ENCODE measurements around the gene SRXN1. TPM values are rescaled to one million over a fixed set of nuclear protein-coding genes. Genes with fewer than 3 reads are reported as not detected.

SRXN1 gene
- total RNA-seq, 1 experiment from 2014 or later: 80.8 TPM

DNA sequence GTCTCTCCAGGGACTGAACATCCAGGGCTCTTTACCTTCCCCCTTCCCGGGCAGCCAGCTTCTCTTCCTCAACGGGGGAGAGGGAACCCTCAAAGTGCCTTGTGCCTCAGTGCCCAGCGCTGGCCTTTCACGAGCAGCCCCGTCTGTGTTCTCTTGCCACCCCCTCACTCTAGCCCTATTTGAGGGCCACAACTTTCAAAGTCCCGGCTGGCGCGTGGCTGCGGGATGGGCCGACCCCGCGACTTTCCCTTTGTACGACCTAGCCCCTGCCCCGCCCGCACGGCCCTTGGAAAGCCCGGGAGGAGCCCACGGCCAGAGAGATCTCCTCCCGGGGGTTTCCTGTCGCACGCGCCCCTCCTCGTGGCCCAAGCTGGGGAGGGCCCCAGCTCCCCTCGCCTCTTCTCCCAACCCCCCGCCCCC lies 22.0 kb upstream of the SRXN1 start:
- Histone ChIP-seq H3K27ac (ENCODE audit: low read depth, low read length) (no peak overlapping the region), H3K9me3 (ENCODE audit: control insufficient read depth in 1 of 2, insufficient read depth in 1 of 2, low read depth in 1 of 2, low read length in 2 of 2) (no peaks in the 10 kb centered on the region), H3K4me2 (ENCODE audit: low read length) (peak overlapping the region; percentile 46), H3K9me2 (ENCODE audit: insufficient read depth) (no peaks in the 10 kb centered on the region), H4K20me1 (ENCODE audit: insufficient read depth) (no peaks in the 10 kb centered on the region), H3K4me3 (replicated peaks in 1 of 2; ENCODE audit: low read depth in 1 of 2, low read length in 2 of 2) (no peak overlapping the region), H3K4me1 (ENCODE audit: control insufficient read depth in 1 of 2, insufficient read depth in 2 of 2, low read length in 2 of 2) (peaks cover 9 to 10% of the 10 kb centered on the region in 2 experiments; a peak in 3 of 4 replicates), H3K36me3 (ENCODE audit: control insufficient read depth in 1 of 2, insufficient read depth in 2 of 2, low read length in 2 of 2) (no peaks in the 10 kb centered on the region), H3K79me2 (ENCODE audit: insufficient read depth, low read length) (no peaks in the 10 kb centered on the region), H3K27me3 (ENCODE audit: insufficient read depth, low read length) (peaks cover 45% of the 10 kb centered on the region), H3K9ac (ENCODE audit: low read length) (no peak overlapping the region), H2AFZ (ENCODE audit: low read depth, low read length, poor library complexity, severe bottlenecking) (no peak overlapping the region)
- intact Hi-C loops (cut with micrococcal nuclease): no loop called here
- TF ChIP-seq SRF (IDR thresholded peaks at IDR 0.05; ENCODE audit: low read depth): no peak
- TF ChIP-seq EGR1 (IDR thresholded peaks at IDR 0.05; ENCODE audit: low read depth): no peak
- TF ChIP-seq EZH2phosphoT487 (IDR thresholded peaks at IDR 0.05; ENCODE audit: borderline replicate concordance): no peak
- TF ChIP-seq CEBPB (IDR thresholded peaks at IDR 0.05; ENCODE audit: low read depth): no peak
- no peak for TF ChIP-seq JUND (IDR thresholded peaks at IDR 0.05)
- TF ChIP-seq, protein P1, sequence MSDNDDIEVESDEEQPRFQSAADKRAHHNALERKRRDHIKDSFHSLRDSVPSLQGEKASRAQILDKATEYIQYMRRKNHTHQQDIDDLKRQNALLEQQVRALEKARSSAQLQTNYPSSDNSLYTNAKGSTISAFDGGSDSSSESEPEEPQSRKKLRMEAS (IDR thresholded peaks at IDR 0.05): no peak
- TF ChIP-seq, protein P2, sequence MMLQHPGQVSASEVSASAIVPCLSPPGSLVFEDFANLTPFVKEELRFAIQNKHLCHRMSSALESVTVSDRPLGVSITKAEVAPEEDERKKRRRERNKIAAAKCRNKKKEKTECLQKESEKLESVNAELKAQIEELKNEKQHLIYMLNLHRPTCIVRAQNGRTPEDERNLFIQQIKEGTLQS (IDR thresholded peaks at IDR 0.05): no peak
- TF ChIP-seq, protein P3, sequence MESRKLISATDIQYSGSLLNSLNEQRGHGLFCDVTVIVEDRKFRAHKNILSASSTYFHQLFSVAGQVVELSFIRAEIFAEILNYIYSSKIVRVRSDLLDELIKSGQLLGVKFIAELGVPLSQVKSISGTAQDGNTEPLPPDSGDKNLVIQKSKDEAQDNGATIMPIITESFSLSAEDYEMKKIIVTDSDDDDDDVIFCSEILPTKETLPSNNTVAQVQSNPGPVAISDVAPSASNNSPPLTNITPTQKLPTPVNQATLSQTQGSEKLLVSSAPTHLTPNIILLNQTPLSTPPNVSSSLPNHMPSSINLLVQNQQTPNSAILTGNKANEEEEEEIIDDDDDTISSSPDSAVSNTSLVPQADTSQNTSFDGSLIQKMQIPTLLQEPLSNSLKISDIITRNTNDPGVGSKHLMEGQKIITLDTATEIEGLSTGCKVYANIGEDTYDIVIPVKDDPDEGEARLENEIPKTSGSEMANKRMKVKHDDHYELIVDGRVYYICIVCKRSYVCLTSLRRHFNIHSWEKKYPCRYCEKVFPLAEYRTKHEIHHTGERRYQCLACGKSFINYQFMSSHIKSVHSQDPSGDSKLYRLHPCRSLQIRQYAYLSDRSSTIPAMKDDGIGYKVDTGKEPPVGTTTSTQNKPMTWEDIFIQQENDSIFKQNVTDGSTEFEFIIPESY (IDR thresholded peaks at IDR 0.05; ENCODE audit: extremely low read depth, insufficient replicate concordance, low read length): no peak
- TF ChIP-seq SP1 (IDR thresholded peaks at IDR 0.05; ENCODE audit: low read depth): no peak
- no peak for TF ChIP-seq ELF1 (IDR thresholded peaks at IDR 0.05; ENCODE audit: borderline replicate concordance, low read depth)
- TF ChIP-seq, protein P4, sequence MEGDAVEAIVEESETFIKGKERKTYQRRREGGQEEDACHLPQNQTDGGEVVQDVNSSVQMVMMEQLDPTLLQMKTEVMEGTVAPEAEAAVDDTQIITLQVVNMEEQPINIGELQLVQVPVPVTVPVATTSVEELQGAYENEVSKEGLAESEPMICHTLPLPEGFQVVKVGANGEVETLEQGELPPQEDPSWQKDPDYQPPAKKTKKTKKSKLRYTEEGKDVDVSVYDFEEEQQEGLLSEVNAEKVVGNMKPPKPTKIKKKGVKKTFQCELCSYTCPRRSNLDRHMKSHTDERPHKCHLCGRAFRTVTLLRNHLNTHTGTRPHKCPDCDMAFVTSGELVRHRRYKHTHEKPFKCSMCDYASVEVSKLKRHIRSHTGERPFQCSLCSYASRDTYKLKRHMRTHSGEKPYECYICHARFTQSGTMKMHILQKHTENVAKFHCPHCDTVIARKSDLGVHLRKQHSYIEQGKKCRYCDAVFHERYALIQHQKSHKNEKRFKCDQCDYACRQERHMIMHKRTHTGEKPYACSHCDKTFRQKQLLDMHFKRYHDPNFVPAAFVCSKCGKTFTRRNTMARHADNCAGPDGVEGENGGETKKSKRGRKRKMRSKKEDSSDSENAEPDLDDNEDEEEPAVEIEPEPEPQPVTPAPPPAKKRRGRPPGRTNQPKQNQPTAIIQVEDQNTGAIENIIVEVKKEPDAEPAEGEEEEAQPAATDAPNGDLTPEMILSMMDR (IDR thresholded peaks at IDR 0.05 in 2 of 3, conservative IDR thresholded peaks at IDR 0.05 in 1 of 3; ENCODE audit: borderline replicate concordance in 1 of 3, insufficient read depth in 1 of 3, low read depth in 2 of 3, low read length in 2 of 3): no peak
- TF ChIP-seq EZH2 (IDR thresholded peaks at IDR 0.05): no peak
- CTCF ChIA-PET: interaction anchor here (0.9 kb wide), 1 partner anchor 30 kb away, joined by 3 read pairs; no protein-coding TSS in a partner anchor
- RAD21 ChIA-PET (ENCODE audit: low non-redundant PET in 1 of 2, low total read pairs in 2 of 2, uncharacterized antibody in 2 of 2, unreplicated experiment in 2 of 2): no interaction called here
- POLR2A ChIA-PET: no interaction called here
- DNase-seq (ENCODE audit: low read depth, low spot score): no peak
- no peak for ATAC-seq
- BruUV-seq (replicated peaks): no TSS peak
